K562 (cell line): ENCODE results near the gene TRMT2A. TPM values are rescaled to one million over a fixed set of nuclear protein-coding genes. Genes with fewer than 3 reads are reported as not detected.

ENCODE experiments used
- CBFB ChIP-seq: sonication (generic); formaldehyde crosslinking; IDR thresholded peaks from 2 replicates; pipeline ENCODE4 v1.4.0; 2020; ENCODE audit warnings: mild to moderate bottlenecking, missing genetic modification reagents
- CTBP1 ChIP-seq: fragments of 450-650 bp; IDR thresholded peaks from 2 replicates; pipeline ENCODE4 v1.6.1; 2016; ENCODE audit warnings: borderline replicate concordance
- GATA2 ChIP-seq: sonication (generic); formaldehyde crosslinking; IDR thresholded peaks from 2 replicates; pipeline ENCODE4 v1.4.0; 2020; ENCODE audit warnings: mild to moderate bottlenecking, missing genetic modification reagents
- HNRNPH1 ChIP-seq: fragments of 200-400 bp; formaldehyde crosslinking; optimal IDR thresholded peaks from 2 replicates; pipeline ENCODE3; 2017; ENCODE audit warnings: low read depth, mild to moderate bottlenecking, low read length, moderate library complexity
- ID3 ChIP-seq, 2 experiments: fragments of 250-450 bp in 1 of 2; fragments of 450-650 bp in 1 of 2; sonication (Bioruptor Pico) in 1 of 2; IDR thresholded peaks; 2 replicates each; pipeline versions ENCODE4 v1.6.1 to v1.8.0; 2016 to 2021; ENCODE audit warnings: mild to moderate bottlenecking in 2 of 2, moderate library complexity in 2 of 2, missing compliant biosample characterization in 1 of 2, missing genetic modification characterization in 1 of 2
- MTA2 ChIP-seq: fragments of 450-650 bp; IDR thresholded peaks from 2 replicates; pipeline ENCODE4 v1.6.1; 2016; ENCODE audit warnings: low read depth
- PATZ1 ChIP-seq: fragments of 250-450 bp; sonication (Bioruptor Pico); IDR thresholded peaks from 2 replicates; pipeline ENCODE4 v1.5.0; 2020; ENCODE audit warnings: mild to moderate bottlenecking, borderline replicate concordance
- PHTF2 ChIP-seq: fragments of 250-450 bp; sonication (Bioruptor Pico); IDR thresholded peaks from 2 replicates; pipeline ENCODE4 v1.5.0; 2021; ENCODE audit warnings: mild to moderate bottlenecking
- POLR3A ChIP-seq: IDR thresholded peaks from 2 replicates; pipeline ENCODE4 v1.6.1; 2011; ENCODE audit warnings: borderline replicate concordance, mild to moderate bottlenecking, moderate library complexity; ENCODE audit not compliant: insufficient read length, insufficient read depth; ENCODE audit errors: extremely low read depth
- RREB1 ChIP-seq: fragments of 250-450 bp; sonication (Bioruptor Pico); IDR thresholded peaks from 2 replicates; pipeline ENCODE4 v1.4.0; 2020
- SAFB2 ChIP-seq: fragments of 200-400 bp; formaldehyde crosslinking; IDR thresholded peaks from 2 replicates; pipeline ENCODE4 v1.6.1; 2018; ENCODE audit warnings: borderline replicate concordance, low read length, low read depth, moderate library complexity; ENCODE audit not compliant: severe bottlenecking
- SNAPC5 ChIP-seq: fragments of 250-450 bp; sonication (Bioruptor Pico); IDR thresholded peaks from 2 replicates; pipeline ENCODE4 v1.8.0; 2021; ENCODE audit warnings: moderate library complexity, mild to moderate bottlenecking, inconsistent platforms
- THAP7 ChIP-seq: fragments of 250-450 bp; sonication (Bioruptor Pico); IDR thresholded peaks from 2 replicates; pipeline ENCODE4 v1.5.0; 2021
- ZNF239 ChIP-seq: fragments of 250-450 bp; sonication (Bioruptor Pico); IDR thresholded peaks from 2 replicates; pipeline ENCODE4 v1.4.0; 2020; ENCODE audit warnings: mild to moderate bottlenecking
- ZNF282 ChIP-seq: sonication (generic); formaldehyde crosslinking; IDR thresholded peaks from 2 replicates; pipeline ENCODE4 v1.8.1; 2023; ENCODE audit warnings: missing genetic modification reagents
- ZNF75A ChIP-seq: fragments of 450-650 bp; formaldehyde crosslinking; IDR thresholded peaks from 2 replicates; pipeline ENCODE4 v1.4.0; 2020; ENCODE audit warnings: mild to moderate bottlenecking
- ZSCAN29 ChIP-seq: fragments of 450-650 bp; IDR thresholded peaks from 2 replicates; pipeline ENCODE4 v1.6.1; 2017
- polyA plus RNA-seq, 8 experiments: library from polyadenylated mRNA; depleted of rRNA in 4 of 8; stranded (reverse) in 5 of 8; unstranded in 3 of 8; fragments of >200 nt; fragmentation: Nextera tagmentation in 2 of 8; fragmentation: Illumina TruSeq in 1 of 8; extraction: Ambion mirVana in 2 of 8; extraction: Trizol in 1 of 8; gene quantifications; 2 replicates each; pipeline versions ENCODE4 v1.2.1 to v1.2.3, GENCODE V29; 2011 to 2014; ENCODE audit warnings: inconsistent platforms in 1 of 8, missing spikeins in 1 of 8
- total RNA-seq, 7 experiments: library from RNA; depleted of rRNA in 6 of 7; stranded (reverse); fragments of >200 nt in 6 of 7; fragmentation: Illumina TruSeq in 2 of 7; extraction: Trizol in 2 of 7; gene quantifications; 2 replicates each; pipeline versions ENCODE4 v1.2.1 to v1.2.3, GENCODE V29; 2011 to 2021; ENCODE audit warnings: low replicate concordance in 1 of 7

The TRMT2A gene
- total and polyA plus RNA-seq, 9 of the 15 experiments (the other 6 are each of a cell fraction or from before 2014, with no cell fraction given) = 1.6 to 265 (median 140) TPM

- TF ChIP-seq POLR3A = no peak
- no peak; the same call in none of the 2 replicates for TF ChIP-seq CBFB
- no peak for TF ChIP-seq THAP7
- TF ChIP-seq ZNF75A (CRISPR knock-in tag) = no peak
- TF ChIP-seq RREB1 (CRISPR knock-in tag) = no peak
- TF ChIP-seq HNRNPH1 = no peak
- TF ChIP-seq ZSCAN29 = no peak
- TF ChIP-seq ZNF239 = no peak
- TF ChIP-seq ID3 (CRISPR knock-in tag; IDR thresholded peaks at IDR 0.05) = no peak
- TF ChIP-seq ID3 (tag; IDR thresholded peaks at IDR 0.05) = no peak
- TF ChIP-seq GATA2 (CRISPR knock-in tag) = no peak
- TF ChIP-seq PHTF2 (CRISPR knock-in tag) = no peak
- TF ChIP-seq PATZ1 (CRISPR knock-in tag) = no peak
- peak; percentile 43; the same call in 1 of the 2 replicates for TF ChIP-seq CTBP1
- no peak for TF ChIP-seq SAFB2
- no peak for TF ChIP-seq SNAPC5 (CRISPR knock-in tag)
- no peak for TF ChIP-seq MTA2
- no peak for TF ChIP-seq ZNF282 (CRISPR knock-in tag)
Observed at GRCh38 chr22:20153945-20154344, 36.9 kb upstream of the TRMT2A start (continued).
